ENCODE measurements around the gene LRRC1. TPM values are rescaled to one million over a fixed set of nuclear protein-coding genes. Genes with fewer than 3 reads are reported as not detected.

The LRRC1 gene
- total RNA-seq, 1 donor from 2014 or later, result 7.5 TPM

DNA sequence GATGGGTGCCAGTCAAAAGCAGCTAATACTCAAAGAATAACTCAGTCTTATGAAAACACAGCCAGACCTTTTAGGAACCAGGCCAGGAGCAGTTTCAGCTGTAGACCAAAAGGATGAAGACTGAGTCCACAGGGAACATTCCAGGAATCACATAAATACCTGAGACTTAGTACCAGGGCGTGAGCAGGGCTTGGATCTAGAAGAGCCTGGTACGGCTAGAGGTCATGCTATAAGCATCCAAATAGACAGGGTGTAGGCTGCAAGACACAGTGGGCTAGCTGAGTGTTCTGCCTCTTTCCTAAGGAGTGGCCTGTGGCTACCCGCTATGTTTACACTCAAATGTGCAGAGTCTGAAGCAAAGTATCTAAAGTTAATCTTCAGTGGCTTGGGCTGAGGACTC lies 29.5 kb upstream of the LRRC1 start:
- Mint-ChIP-seq H3K36me3 (ENCODE audit: low read depth, unreplicated experiment) (no peaks in the 10 kb centered on the region), H3K9me3 (ENCODE audit: unreplicated experiment) (no peaks in the 10 kb centered on the region), H3K27ac (ENCODE audit: unreplicated experiment) (no peak overlapping the region), H3K27me3 (ENCODE audit: unreplicated experiment) (peaks cover 1% of the 10 kb centered on the region), H3K4me1 (ENCODE audit: unreplicated experiment) (no peaks in the 10 kb centered on the region), H3K4me3 (ENCODE audit: unreplicated experiment) (no peak overlapping the region)
- no peak for DNase-seq (ENCODE audit: low spot score)
- TF ChIP-seq, protein P1, sequence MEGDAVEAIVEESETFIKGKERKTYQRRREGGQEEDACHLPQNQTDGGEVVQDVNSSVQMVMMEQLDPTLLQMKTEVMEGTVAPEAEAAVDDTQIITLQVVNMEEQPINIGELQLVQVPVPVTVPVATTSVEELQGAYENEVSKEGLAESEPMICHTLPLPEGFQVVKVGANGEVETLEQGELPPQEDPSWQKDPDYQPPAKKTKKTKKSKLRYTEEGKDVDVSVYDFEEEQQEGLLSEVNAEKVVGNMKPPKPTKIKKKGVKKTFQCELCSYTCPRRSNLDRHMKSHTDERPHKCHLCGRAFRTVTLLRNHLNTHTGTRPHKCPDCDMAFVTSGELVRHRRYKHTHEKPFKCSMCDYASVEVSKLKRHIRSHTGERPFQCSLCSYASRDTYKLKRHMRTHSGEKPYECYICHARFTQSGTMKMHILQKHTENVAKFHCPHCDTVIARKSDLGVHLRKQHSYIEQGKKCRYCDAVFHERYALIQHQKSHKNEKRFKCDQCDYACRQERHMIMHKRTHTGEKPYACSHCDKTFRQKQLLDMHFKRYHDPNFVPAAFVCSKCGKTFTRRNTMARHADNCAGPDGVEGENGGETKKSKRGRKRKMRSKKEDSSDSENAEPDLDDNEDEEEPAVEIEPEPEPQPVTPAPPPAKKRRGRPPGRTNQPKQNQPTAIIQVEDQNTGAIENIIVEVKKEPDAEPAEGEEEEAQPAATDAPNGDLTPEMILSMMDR (IDR thresholded peaks at IDR 0.05; ENCODE audit: unreplicated experiment), result no peak

DNA sequence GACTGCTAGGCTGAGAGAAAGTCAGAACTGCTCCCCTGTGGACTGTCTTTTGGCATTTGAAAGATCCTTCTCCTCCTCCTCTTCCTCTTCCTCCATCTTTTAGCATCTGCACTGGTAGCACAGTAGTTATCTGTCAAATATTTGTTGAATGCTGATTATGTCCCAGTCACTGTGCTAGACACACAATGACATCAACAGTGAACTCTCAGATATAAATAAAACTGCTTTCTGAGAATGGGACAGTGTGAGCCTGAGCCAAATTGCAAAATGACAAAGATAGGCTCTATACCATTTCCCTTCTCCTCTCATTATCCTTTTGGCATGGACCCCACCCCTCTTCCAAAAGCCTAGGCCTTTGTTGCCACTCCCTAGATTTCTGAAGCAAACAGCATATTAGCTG lies 27.9 kb upstream of the LRRC1 start:
- Mint-ChIP-seq H3K36me3 (ENCODE audit: low read depth, unreplicated experiment) (no peaks in the 10 kb centered on the region), H3K4me1 (ENCODE audit: unreplicated experiment) (no peaks in the 10 kb centered on the region), H3K4me3 (ENCODE audit: unreplicated experiment) (no peak overlapping the region), H3K27ac (ENCODE audit: unreplicated experiment) (no peak overlapping the region), H3K9me3 (ENCODE audit: unreplicated experiment) (no peaks in the 10 kb centered on the region), H3K27me3 (ENCODE audit: unreplicated experiment) (peaks cover 1% of the 10 kb centered on the region)
- DNase-seq (ENCODE audit: low spot score), result no peak
- TF ChIP-seq, protein P1 (IDR thresholded peaks at IDR 0.05; ENCODE audit: unreplicated experiment), result no peak

DNA sequence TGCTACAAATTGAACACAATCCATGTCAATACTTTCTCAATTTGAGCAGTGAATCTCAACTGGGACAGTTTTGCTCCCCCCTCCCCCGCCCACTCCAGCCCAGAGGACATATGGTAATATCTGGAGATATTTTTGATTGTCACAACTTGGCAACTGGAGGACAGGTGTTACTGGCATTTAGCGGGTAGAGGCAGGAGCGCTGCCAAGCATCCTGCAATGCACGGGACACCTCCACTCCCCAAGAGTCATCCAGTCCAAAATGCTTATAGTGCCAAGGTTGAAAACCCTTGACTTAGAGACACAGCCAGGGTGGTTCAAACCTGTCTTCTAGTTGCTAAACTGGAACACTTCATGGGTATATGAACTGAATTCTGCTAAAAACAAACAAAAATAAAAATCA lies 26.9 kb upstream of the LRRC1 start:
- no peaks in the 10 kb centered on the region for H3K36me3 Mint-ChIP-seq (ENCODE audit: low read depth, unreplicated experiment)
- no peak overlapping the region for H3K4me3 Mint-ChIP-seq (ENCODE audit: unreplicated experiment)
- TF ChIP-seq, protein P1 (IDR thresholded peaks at IDR 0.05; ENCODE audit: unreplicated experiment), result no peak
- peaks cover 1% of the 10 kb centered on the region for H3K27me3 Mint-ChIP-seq (ENCODE audit: unreplicated experiment)
- H3K4me1 Mint-ChIP-seq (ENCODE audit: unreplicated experiment), result no peaks in the 10 kb centered on the region
- no peak overlapping the region for H3K27ac Mint-ChIP-seq (ENCODE audit: unreplicated experiment)
- DNase-seq (ENCODE audit: low spot score), result no peak
- H3K9me3 Mint-ChIP-seq (ENCODE audit: unreplicated experiment), result no peaks in the 10 kb centered on the region

DNA sequence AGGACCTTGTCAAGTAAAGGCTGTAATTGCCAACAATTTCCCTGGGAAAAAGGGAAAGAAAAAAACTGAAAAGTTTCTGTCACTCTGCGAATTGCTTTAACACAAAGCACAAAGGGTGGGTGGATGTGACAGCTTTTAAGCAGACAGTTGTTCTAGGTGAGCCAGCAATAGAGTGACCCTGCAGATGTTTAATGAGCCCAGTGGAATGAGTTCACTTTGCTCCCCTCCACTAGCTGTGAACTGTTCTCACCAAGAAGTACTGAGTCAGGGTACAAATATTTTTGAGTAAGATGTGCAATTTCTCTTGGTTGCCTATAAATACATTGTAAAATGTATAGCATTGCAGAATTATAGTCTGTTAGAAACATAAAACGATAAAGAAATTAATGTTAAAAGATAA lies 26.2 kb upstream of the LRRC1 start:
- peaks cover 1% of the 10 kb centered on the region for H3K27me3 Mint-ChIP-seq (ENCODE audit: unreplicated experiment)
- no peak for DNase-seq (ENCODE audit: low spot score)
- TF ChIP-seq, protein P1 (IDR thresholded peaks at IDR 0.05; ENCODE audit: unreplicated experiment), result no peak
- peaks cover under 1% of the 10 kb centered on the region for H3K36me3 Mint-ChIP-seq (ENCODE audit: low read depth, unreplicated experiment)
- H3K9me3 Mint-ChIP-seq (ENCODE audit: unreplicated experiment), result no peaks in the 10 kb centered on the region
- H3K4me1 Mint-ChIP-seq (ENCODE audit: unreplicated experiment), result no peaks in the 10 kb centered on the region
- H3K27ac Mint-ChIP-seq (ENCODE audit: unreplicated experiment), result no peak overlapping the region
- H3K4me3 Mint-ChIP-seq (ENCODE audit: unreplicated experiment), result no peak overlapping the region

DNA sequence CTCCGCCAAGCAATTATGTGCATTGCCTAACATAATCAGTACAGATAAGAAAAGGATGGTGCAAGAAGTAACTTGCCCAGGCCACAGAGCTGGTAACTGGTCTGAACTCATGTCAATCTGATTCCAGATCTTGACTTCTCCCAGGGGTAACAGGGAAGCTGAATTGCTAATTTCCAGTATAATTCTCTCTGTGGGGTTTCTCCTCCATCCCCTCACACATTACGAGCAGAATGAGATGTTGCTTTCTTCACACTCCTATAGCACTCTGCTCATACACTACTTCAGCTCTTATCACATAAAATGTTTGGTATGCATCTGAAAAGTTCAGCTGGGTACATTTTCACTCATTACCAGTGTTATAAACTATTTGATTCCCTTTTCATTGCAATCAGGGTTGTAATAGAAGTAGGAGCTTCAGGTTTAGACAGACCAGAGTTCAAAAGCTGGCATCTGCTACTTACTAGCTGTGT lies 24.0 kb upstream of the LRRC1 start:
- TF ChIP-seq, protein P1 (IDR thresholded peaks at IDR 0.05; ENCODE audit: unreplicated experiment), result no peak
- H3K4me3 Mint-ChIP-seq (ENCODE audit: unreplicated experiment), result no peak overlapping the region
- no peak for DNase-seq (ENCODE audit: low spot score)
- peaks cover under 1% of the 10 kb centered on the region for H3K27me3 Mint-ChIP-seq (ENCODE audit: unreplicated experiment)
- H3K9me3 Mint-ChIP-seq (ENCODE audit: unreplicated experiment), result no peaks in the 10 kb centered on the region
- H3K4me1 Mint-ChIP-seq (ENCODE audit: unreplicated experiment), result no peaks in the 10 kb centered on the region
- no peak overlapping the region for H3K27ac Mint-ChIP-seq (ENCODE audit: unreplicated experiment)
- peaks cover 9% of the 10 kb centered on the region for H3K36me3 Mint-ChIP-seq (ENCODE audit: low read depth, unreplicated experiment)
